Measurements from ENCODE around the gene SGSM2. TPM values are rescaled to one million over a fixed set of nuclear protein-coding genes. Genes with fewer than 3 reads are reported as not detected.

Gene SGSM2
- total RNA-seq, 4 donors from 2014 or later: 42.6 to 97.1 (median 56.5) TPM

GRCh38 chr17:2371183-2372130, 34.2 kb downstream of the SGSM2 start:
- TF ChIP-seq, protein P1, sequence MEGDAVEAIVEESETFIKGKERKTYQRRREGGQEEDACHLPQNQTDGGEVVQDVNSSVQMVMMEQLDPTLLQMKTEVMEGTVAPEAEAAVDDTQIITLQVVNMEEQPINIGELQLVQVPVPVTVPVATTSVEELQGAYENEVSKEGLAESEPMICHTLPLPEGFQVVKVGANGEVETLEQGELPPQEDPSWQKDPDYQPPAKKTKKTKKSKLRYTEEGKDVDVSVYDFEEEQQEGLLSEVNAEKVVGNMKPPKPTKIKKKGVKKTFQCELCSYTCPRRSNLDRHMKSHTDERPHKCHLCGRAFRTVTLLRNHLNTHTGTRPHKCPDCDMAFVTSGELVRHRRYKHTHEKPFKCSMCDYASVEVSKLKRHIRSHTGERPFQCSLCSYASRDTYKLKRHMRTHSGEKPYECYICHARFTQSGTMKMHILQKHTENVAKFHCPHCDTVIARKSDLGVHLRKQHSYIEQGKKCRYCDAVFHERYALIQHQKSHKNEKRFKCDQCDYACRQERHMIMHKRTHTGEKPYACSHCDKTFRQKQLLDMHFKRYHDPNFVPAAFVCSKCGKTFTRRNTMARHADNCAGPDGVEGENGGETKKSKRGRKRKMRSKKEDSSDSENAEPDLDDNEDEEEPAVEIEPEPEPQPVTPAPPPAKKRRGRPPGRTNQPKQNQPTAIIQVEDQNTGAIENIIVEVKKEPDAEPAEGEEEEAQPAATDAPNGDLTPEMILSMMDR (IDR thresholded peaks at IDR 0.05): no peak
- TF ChIP-seq POLR2A (IDR thresholded peaks at IDR 0.05): no peak
- H3K4me3 ChIP-seq (ENCODE audit: low read depth, poor library complexity, severe bottlenecking): no peak overlapping the region
- intact Hi-C loops (cut with DNase I; ENCODE audit: low total_unique reads): no loop called here
- WGBS, 2 donors: 94% methylated on average over 28 to 30 of the region's 30 CpGs
- DNase-seq (ENCODE audit: low spot score in 2 of 2): no peak

DNA sequence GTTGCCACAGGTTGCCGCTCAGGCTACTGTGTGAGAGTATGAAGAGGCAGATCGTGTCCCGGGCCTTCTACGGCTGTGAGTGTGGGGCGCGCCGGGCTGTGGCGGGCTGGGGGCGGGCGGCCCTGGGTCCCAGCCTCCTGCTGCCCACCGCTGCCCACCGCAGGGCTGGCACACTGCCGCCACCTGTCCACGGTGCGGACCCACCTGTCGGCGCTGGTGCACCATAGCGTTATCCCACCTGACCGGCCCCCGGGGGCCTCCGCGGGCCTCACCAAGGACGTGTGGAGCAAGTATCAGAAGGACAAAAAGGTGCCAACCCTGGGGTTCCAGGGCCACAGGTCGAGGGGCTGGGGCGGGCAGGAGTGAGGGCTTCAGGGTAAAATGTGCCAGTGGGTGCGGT, 34.9 kb downstream of the SGSM2 start:
- WGBS, 2 donors: 95 to 97% methylated on average over 23 to 25 of the region's 26 CpGs
- H3K4me3 ChIP-seq (ENCODE audit: low read depth, poor library complexity, severe bottlenecking): no peak overlapping the region
- TF ChIP-seq POLR2A (IDR thresholded peaks at IDR 0.05): no peak
- TF ChIP-seq, protein P1 (IDR thresholded peaks at IDR 0.05): no peak
- DNase-seq (ENCODE audit: low spot score in 2 of 2): no peak
- intact Hi-C loops (cut with DNase I; ENCODE audit: low total_unique reads): no loop called here

- TF ChIP-seq, protein P1 (IDR thresholded peaks at IDR 0.05): no peak
- no peak for TF ChIP-seq POLR2A (IDR thresholded peaks at IDR 0.05)
- WGBS, 2 donors: 90% methylated on average over 13 to 16 of the region's 16 CpGs
- H3K4me3 ChIP-seq (ENCODE audit: low read depth, poor library complexity, severe bottlenecking): no peak overlapping the region
- DNase-seq (ENCODE audit: low spot score in 2 of 2): no peak
- intact Hi-C loops (cut with DNase I; ENCODE audit: low total_unique reads): no loop called here
These were observed 35.4 kb downstream of the SGSM2 start for GRCh38 chr17:2372681-2373080.

- 92 to 94% methylated on average over 18 of the region's 18 CpGs for WGBS, 2 donors
- intact Hi-C loops (cut with DNase I; ENCODE audit: low total_unique reads): no loop called here
- no peak overlapping the region for H3K4me3 ChIP-seq (ENCODE audit: low read depth, poor library complexity, severe bottlenecking)
- DNase-seq (ENCODE audit: low spot score in 2 of 2): no peak
- no peak for TF ChIP-seq POLR2A (IDR thresholded peaks at IDR 0.05)
These were observed 35.9 kb downstream of the SGSM2 start for GRCh38 chr17:2373179-2373578.

GRCh38 chr17:2374549-2375285, 37.4 kb downstream of the SGSM2 start:
- WGBS, 2 donors: 65 to 66% methylated on average over 11 of the region's 11 CpGs
- TF ChIP-seq, protein P1 (IDR thresholded peaks at IDR 0.05): no peak
- no peak for TF ChIP-seq POLR2A (IDR thresholded peaks at IDR 0.05)
- no peak overlapping the region for H3K4me3 ChIP-seq (ENCODE audit: low read depth, poor library complexity, severe bottlenecking)
- DNase-seq (ENCODE audit: low spot score in 2 of 2): no peak
- intact Hi-C loops (cut with DNase I; ENCODE audit: low total_unique reads): no loop called here

GRCh38 chr17:2375406-2375805, 38.1 kb downstream of the SGSM2 start:
- 75 to 87% methylated on average over 18 to 19 of the region's 19 CpGs for WGBS, 2 donors
- no peak overlapping the region for H3K4me3 ChIP-seq (ENCODE audit: low read depth, poor library complexity, severe bottlenecking)
- no peak for DNase-seq (ENCODE audit: low spot score in 2 of 2)
- intact Hi-C loops (cut with DNase I; ENCODE audit: low total_unique reads): no loop called here
- TF ChIP-seq, protein P1 (IDR thresholded peaks at IDR 0.05): no peak
- TF ChIP-seq POLR2A (IDR thresholded peaks at IDR 0.05): no peak

Data from lower leg skin (tissue), 4 donors.